ENCODE measurements around the gene ICA1. TPM values are rescaled to one million over a fixed set of nuclear protein-coding genes. Genes with fewer than 3 reads are reported as not detected.
"Not testable (repeated sequence)": the region's sequence is repeated elsewhere in the genome, so short reads cannot be mapped to it uniquely, and the experiment has no call there.

Gene ICA1
- total RNA-seq, 1 donor from 2014 or later = 1.2 TPM

DNA sequence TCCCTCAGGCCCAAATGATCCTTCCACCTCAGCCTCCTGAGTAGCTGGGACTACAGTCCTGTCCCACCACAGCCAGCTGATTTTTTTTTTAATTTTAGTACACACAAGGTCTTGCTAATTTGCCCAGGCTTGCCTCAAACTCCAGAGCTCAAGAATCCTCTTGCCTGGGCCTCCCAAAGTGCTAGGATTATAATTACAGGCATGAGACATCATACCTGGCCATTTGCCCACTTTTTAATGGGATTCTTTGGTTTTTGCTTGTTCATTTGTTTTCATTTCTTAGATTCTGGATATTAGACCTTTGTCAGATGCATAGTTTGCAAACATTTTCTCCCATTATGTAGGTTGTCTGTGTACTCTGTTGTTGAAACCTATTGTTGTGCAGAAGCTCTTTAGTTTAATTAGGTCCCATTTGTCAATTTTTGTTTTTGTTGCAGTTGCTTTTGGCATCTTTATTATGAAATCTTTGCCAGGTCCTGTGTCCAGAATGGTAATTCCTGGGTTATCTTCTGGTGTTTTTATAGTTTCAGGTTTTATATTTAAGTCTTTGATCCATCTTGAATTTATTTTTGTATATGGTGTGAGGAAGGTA, 198.2 kb downstream of the ICA1 start:
- intact Hi-C loops (cut with micrococcal nuclease) = no loop called here

DNA sequence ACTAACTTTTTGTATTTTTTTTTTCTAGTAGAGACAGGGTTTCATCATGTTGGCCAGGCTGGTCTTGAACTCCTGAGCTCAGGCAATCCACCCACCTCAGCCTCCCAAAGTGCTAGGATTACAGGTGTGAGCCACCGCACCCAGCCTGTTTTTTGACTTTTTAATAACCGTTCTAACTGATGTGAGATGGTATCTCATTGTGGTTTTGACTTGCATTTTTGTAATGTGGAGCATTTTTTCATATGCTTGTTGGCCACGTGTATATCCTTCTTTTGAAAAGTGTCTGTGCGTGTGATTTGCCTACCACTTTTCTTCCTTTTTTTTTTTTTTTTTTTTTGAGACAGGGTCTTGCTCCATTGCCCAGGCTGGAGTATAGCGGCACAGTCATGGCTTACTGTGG, 198.7 kb downstream of the ICA1 start:
- intact Hi-C loops (cut with micrococcal nuclease) = not testable (repeated sequence)

Other genes with a start within 250 kb of the ICA1 start
- not detected in 2 replicates for gene NXPH1, start 171.4 kb upstream of the ICA1 start, total RNA-seq